ENCODE measurements around the gene TOM1L2.

TOM1L2 gene

DNA sequence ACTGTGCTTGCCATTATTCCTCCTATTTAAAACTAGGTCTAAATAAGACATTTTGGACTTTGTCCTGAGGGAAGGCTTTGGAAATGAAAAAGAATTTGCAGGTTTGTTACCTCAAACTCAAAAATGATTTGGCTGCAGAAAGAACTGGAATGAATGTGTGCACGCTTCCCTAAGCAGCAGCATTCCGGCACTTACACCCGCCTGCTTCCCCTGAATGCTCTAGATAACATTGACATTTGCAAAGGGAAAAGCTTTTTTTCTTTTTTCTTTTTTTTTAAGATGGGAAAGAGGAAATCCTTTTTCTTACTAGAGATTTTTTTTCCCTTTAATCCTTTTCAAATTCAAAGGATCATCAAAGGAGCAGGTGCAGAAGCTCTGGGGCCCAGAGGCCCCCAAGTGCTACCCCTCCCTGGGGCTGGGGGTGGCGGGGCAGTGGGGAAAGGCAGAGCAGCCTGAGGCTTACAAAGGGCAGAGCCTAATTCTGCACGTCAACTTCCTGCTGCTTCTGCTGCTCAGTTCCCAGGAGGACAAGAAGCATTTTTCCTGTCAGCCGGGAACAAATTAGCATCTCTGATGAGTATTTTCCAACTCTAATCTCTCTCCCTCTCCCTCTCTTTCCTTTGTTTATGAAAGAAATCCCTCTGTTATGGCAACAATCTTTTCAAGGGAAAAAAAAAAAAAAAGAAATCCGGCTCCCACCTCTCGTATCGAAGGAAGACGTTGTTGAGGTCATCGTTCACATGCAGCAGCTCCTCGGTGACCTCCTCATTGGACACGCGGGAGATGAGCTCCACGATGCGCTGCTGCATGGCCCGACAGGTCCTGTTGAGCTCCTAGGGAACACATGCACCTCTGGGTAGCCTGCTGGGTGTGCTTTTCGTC, 103.3 kb downstream of the TOM1L2 start:
- DNase-seq, result no peak

DNA sequence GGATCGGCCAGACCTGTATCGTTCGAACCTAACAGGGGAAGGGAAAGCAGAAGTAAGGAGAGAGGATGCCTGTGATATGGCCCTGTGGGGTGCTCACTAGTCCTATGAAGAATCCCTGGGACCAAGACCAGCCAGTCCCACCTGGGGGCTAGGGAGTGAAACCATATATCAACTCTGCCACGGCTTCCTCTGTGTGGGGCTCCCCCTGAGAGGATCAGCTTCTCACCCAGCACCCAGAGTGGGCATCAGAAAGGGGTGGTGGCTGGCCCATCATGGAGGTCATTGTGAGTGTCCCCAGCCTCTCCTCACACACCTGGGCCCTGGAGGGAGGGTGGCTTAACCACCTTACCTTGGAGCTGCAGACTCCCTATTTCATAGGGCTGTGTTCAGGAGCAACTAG, 105.3 kb downstream of the TOM1L2 start:
- DNase-seq, result no peak

DNA sequence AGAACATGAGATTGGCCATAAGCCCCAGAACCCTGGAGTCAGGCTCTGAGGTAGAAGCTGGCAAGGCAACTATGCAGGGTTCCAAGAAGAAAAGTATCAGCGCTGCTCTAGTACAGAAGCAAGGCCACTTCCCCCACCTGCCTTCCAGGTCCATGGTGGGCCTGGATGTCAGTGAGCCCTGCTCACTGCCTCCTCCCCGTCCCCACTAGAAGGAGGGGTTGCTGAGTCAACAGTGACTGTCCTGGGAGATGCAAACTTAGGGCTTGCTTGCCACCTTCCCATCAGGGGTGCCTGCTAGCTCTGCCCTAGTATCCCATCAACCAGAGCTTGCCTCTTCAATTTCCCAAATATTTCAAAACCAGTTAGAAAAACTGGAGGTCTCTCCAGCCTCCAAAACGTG, 105.8 kb downstream of the TOM1L2 start:
- no peak for DNase-seq

DNA sequence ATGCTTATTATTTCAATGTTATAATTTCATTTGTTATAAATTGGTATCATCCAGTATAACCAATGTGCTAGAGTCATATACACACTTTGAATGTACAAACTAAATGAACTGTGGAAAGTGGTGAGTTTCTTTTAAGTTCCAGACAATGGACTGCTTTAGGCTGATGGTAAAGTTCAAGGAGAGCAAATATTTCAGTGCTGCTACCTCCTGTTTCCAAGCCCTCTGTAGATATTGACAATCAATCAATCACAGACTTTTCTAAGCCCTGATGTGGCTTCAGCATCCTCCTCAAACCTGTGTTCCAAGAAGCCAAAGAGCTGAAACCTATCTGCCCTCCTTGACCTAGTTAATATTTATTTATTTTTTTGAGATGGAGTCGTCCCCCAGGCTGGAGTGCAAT, 107.2 kb downstream of the TOM1L2 start:
- DNase-seq, result no peak

- no peak for DNase-seq
These were observed 111.5 kb downstream of the TOM1L2 start for GRCh38 chr17:17860766-17861107.

DNA sequence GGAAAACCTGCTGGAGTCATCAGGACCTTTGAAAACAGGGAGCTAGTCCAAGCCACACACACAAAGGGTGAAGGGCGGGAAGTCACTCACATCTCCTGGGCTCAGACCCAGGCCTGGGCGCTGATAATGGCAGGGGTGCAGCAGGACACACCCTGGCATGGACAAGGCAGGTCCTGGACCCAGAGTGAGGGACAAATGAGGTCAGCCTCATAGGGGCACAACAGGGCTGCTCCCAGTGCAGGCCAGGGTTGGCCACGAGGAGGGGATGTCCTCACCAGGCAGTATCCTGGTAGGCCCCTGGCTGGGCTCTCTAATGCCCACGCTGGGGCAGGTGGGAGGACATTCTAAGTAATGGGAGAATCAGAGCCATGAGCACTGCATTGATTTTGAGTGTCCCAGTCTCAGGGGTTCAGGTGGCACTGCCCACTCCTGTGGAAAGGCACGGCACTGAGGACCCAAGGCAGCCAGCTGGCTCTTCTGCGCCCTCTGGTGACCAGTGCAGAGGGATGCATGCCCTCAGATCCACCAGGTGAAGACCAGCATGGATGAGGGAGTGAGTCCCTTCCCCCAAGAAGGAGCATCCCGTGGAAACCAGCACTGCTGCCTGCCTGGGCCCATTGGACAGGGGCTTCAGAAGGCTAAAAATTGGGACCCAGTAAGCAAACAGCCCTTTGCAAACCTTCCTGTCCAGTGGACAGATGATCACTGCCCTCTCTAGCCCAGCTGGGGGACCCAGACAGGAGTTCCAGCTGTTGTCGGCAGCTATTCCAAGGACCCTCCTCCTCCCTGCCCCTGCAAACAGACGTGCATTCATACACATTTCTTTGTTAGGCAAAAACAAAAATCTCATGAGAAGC, 112.1 kb downstream of the TOM1L2 start:
- peak; percentile 49 to 62 for DNase-seq

DNA sequence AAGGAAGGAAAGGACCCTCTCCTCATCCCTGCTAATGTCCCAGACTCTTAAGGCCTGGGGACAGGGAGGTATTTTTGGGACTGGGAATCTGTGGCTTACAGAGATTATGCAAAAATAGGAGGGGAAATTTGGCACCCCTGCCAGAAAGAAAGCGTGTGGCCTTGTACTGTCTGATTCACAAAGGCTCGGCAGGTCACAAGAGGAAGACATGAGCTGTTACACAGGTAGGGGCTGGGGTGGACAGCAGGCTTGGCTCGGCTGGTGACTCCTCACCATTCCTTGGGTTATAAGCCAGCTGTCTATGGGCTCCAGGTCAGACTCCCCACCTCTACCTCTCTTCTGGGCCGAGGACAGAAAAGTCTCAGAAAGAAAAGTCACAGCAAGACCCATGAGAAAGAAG, 114.7 kb downstream of the TOM1L2 start:
- no peak for DNase-seq

- DNase-seq, result no peak
These were observed 115.8 kb downstream of the TOM1L2 start for GRCh38 chr17:17856386-17856785.

GRCh38 chr17:17855976-17856375, 116.2 kb downstream of the TOM1L2 start:
- no peak for DNase-seq

- DNase-seq, result no peak
These were observed 118.3 kb downstream of the TOM1L2 start for GRCh38 chr17:17853811-17854447.

DNA sequence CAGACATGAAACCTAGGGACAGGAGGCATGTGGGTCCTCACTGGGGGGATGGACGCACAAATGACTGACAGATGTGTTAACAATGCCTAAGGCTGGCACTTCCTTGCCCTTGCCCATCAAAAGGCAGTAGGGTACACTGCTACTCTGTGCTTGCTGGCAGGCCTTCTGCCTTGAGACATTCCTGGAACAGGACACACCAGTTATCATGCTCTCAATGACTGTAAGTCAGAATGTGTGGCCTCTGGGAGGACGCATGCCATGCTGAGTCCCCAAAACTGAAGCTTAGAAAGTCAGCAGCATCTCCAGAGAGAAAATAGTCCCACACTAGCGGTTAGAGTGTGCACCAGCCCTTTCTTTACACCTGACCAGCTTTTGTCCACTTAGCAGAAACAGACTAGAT, 119.3 kb downstream of the TOM1L2 start:
- DNase-seq, result no peak

DNA sequence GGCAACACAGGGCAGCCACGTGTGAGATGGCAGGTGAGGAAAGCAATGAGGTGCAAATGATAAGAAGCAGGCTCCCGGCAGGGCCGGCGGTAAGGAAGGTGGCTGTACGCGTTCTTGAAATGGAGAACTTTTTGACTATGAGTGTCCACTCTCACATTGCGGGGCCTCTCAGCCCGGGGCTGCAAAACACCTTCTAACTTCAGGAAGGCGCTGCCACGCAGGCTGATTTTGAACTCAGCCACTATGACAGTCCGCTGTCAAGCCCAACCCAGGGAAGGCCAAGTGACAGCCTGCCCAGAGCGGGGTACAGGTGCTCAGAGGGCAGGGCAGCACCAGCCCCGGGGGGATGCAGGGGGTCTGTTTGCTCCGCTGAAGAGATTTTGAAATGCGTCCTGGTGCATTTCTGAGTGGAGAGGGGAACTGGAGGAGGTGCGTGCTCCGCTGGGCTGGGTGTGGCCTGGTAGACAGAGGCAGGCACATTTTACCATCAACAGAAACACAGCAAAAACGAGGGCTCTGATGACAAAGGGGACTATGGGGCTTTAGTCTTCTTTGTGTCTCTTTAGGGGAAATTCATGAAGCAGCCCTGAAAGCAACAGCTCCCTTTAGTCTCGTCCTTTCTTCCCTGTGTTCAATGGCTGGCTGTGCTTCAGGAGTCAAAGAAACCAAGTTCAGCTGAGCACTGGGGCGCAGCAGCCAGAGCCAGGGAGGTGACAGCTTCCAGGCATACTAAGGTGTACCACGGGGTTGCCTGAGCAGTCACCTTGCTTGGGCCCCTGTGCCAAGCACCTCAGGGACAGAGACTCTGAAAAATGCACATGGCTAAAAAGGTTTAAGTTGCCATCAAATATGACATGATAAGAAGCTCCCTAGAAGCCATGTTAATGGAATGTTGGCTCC, 120.8 kb downstream of the TOM1L2 start:
- DNase-seq, result no peak

- peak in 1 of 2 experiments; percentile 55 for DNase-seq
These were observed 122.3 kb downstream of the TOM1L2 start for GRCh38 chr17:17849845-17850373.

- DNase-seq, result no peak
These were observed 122.9 kb downstream of the TOM1L2 start for GRCh38 chr17:17849147-17849820.

- no peak for DNase-seq
These were observed 123.7 kb downstream of the TOM1L2 start for GRCh38 chr17:17848311-17849082.

GRCh38 chr17:17847726-17848125, 124.5 kb downstream of the TOM1L2 start:
- no peak for DNase-seq

DNA sequence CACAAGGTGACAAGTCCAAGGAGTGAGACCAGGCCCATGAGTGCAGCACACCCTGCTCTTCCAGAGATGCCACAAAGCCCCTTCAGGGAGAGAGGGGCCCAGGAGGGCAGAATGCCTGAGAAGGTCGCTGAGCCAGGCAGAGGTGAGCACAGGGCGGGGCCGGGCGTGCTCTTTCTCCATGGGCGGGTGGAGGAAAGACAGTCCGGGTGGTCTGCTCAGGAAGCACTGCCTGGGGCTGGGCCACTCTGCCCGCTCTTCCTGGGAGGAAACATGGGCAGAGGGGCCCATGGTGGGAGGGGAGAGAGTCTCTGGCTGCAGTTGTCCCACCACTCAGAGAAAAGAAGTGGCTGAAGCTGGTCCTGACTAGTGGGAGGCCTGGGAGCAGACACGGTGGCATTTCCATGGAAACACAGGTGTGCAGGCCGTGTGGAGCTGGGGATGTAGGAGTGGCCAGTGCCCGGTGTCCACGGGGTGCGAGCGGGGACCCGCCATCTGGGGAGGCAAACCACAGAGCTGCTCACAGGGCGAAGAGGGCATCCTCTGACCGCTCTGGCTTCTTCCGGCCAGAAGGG, 125.0 kb downstream of the TOM1L2 start:
- no peak for DNase-seq

- DNase-seq, result no peak
These were observed 125.6 kb downstream of the TOM1L2 start for GRCh38 chr17:17846645-17847044.

- no peak for DNase-seq
These were observed 126.2 kb downstream of the TOM1L2 start for GRCh38 chr17:17846003-17846402.

DNA sequence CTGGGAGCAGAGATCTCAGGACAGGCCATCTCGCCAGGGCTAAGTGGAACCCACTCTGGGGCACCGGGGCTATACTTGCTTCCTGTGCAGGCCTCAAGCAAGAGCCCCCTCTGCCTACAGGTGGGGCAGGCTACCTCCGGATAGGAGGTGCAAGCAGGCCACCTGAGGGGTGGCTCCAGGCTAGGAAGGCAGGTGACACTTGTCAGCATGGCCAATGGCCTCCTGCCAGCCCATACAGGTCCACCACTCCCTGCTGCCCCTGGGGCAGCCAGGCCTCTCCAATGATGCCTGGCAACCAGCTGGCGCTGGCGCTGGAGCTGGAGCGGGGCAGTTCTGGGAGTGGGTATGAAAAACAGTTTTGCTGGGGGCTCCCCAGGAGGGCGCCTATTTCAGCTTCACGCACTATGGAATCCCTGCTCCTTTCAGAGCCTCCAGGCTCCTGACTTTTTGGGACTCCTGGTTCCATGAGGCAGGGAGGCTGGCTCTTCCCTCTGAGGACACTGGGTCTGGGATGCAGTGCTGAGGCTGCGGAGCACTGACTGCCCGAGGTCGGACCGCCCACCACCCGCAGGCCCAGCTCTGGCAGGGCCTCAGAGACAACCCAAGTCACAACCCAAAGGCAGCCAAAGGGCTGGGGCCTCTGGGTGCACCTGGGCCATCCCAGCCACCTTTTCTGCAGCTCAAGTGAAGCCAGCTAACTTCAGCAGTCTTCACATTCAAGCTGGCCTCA, 127.0 kb downstream of the TOM1L2 start:
- no peak for DNase-seq
